IPS-NIHi11 (cell line): ENCODE data around the gene CDC42EP4.
"Not testable (repeated sequence)": the region's sequence is repeated elsewhere in the genome, so short reads cannot be mapped to it uniquely, and the experiment has no call there.

Experiments used
- DNase-seq: peaks from one replicate; pipeline ENCODE4 v3.0.0; 2012; ENCODE audit warnings: mixed read lengths, low spot score

Gene CDC42EP4

DNA sequence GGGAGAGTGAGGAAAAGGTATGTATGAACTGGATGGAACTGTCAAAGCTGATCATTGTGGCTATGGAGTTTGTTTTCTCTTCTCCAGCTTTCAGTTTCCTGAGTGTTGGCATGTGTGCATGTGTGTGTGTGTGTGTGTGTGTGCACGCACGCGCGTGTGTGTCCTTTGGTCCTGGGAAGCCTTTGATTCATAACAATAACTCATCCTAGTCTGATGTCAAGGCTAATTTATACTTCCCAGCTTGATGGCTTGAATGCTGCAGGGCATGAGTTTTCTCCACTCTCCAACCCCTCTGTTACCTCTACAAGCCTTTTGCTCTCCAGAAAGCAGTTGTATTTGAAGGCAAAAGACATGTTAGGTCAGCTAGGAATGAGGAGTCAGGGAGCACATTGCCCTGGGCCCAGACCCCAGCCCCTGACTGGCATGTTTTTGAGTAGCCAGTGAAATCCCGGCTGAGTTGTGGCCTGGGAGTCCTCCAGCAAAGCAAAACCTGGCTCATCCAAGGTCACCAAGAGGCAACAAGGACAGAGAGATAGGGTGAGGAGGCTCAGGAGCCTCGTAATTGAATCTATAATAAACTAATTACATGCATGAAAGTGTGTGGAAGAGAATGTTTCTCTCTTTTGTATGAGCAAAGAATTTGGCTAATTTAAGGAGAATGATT lies 8.9 kb upstream of the CDC42EP4 start:
- DNase-seq: no peak

DNA sequence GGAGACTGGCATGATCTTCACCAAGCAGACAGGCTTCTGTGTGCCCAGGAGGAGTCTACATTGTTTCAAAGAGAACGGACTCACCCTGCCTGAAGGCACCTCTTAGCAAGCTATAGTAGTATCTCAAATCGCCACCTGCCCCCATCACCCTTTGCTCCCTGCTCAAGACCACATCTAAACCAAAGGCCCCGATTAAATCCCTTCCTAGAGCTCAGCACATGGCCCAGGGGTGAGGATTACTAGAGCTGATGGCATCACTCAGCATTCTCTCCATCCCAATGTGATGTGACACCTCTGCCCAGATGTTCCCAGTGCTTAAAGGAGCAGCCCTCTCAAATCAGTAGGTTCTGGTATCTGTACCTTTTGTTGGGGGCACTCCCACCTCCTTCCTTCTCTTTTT lies 8.0 kb upstream of the CDC42EP4 start:
- DNase-seq: no peak

DNA sequence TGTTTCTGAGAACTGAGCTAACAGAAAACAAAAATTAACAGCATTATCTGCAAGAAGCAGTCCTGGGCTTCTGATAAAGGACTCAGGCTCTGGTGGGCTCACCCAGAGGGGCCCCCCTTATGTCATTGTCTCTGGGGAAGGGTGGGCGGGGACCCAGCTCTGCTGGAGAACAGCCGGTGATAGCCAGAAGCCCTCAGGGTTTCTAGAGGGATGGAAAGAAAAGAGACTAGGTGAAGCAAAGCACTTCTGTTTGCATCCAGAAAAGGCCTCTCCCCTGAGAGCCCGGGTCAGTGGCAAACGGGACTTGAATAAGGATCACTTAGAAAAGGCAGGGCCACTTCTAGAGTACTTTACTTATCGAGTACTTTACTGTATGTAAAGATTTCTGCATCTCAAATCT lies 7.0 kb upstream of the CDC42EP4 start:
- no peak for DNase-seq

DNA sequence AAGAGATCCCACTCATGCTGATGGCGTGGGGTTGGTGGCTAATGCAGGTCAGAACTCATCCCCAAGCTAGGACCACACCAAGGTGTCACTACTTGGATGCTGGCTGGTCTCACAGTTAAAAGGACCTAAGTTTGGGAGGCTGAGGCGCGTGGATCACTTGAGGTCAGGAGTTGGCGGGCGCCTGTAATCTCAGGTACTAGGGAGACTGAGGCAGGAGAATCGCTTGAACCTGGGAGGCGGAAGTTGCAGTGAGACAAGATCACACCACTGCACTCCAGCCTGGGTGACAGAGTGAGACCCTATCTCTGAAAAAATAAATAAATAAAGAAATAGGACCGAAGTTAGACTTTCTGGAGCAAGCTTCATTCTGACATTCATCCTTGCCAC lies 6.6 kb upstream of the CDC42EP4 start:
- DNase-seq: no peak

DNA sequence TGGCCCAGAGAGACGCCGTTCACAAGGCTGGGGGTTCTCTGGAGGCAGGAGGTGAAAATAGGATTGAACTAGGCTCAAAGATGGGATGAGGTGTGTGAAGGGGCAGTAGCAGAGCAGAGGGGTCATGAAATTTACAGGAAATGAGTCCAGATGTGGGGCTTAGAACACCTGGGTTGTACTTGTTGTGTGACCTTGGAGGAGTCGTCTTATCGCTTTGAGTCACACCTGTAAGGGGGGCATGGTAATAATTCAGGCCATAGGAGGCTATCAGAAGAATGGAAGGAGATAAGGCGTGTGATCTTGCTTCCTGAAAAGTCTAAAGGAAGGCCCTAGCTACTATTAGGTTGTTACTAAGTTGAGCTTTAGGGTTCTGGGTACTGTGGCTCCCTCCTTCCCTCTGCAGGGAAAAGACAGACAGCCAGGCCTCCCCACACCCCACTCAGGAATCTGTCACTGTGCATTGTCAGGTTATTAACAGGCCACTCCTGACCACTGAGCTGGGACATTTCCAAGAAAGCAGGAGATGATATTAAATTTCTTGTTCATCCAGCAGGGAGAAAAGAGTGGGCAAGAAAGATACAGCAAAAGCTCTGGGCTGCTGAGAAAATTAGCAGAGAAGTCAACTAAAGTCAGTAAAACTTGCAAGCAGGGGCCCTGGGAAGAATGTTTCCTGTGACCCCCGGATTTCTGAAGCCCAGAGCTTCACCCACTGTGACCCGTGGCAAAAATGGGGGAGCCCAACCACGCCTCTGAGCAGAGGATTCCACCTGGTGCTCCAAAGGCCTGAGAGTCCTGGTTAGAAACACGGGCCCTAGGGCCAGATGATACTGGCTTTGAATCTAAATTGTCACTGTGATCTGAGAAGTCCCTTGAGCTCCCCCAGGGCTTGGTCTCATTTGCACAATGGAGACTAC lies 6.0 kb upstream of the CDC42EP4 start:
- DNase-seq: no peak

DNA sequence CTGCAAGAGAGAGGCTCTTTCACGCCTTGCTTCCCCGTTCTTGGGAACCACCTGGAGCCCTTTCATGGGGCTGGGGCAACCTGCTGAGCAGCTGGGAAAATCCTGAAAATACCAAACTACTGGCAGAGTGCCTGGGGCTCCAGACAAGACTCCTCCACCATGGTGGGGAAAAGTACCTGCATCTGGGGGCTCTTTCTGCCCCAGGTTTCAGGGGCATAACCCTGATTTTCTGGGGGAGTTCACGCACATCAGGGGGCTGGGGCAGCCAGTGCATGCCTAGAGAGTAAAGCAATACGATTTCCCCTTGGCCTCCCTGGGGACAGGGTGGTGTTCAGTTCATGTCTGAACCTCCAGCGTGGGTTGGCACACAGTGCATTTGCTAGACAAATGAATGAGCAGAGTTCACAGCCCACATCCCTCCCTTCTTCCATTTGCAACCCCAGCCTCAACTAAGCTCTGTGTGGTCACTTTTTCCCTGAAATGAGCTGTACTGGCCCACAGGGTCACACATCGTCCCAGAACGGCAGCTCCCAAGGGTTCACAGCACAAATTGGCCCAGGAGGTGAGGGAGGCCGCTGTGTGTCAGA lies 5.2 kb upstream of the CDC42EP4 start:
- DNase-seq: no peak

DNA sequence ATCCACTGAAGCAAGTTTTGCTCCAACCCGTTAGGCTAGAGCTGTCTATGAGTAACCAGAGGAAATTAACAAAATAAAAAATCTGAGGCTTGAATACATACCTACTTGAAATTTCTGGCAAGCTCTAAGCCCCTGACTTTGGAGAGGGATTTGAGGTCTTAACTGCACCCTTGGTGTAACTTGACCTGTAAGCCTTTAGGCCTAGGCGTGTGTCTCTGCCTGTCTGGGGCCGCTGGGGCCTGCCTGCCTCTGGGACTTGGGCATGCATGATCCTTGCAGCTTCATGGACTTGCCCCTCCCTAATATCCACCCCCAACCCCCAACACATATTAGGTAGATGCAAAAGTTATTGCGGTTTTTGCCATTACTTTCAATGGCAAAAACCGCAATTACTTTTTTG lies 3.7 kb upstream of the CDC42EP4 start:
- DNase-seq: no peak

DNA sequence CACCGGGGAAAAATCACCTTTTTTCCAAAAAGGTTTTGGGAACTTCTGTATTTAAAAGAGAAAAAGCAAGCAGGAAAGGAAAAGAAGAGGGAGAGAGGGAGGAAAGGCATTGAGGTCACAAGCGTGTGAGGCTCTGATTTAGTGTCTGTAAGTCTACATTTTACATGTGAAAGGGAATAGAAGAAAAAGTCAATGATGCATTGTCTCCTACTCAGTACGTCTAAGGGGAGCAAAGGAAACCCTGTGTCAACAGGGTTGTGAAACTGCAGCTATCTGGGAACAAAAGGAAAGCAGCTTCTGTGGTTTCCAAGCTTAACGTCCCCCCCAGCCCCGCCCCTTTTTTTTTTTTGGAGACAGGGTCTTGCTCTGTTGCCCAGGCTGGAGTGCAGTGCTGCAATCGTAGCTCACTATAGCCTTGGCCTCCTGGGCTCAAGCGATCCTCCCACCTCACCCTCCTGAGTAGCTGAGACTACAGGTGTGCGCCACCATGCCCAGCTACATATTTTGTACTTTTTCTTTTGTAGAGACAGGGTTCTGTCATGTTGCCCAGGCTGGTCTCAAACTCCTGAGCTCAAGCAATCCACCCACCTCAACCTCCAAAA lies 1.8 kb upstream of the CDC42EP4 start:
- no peak for DNase-seq

DNA sequence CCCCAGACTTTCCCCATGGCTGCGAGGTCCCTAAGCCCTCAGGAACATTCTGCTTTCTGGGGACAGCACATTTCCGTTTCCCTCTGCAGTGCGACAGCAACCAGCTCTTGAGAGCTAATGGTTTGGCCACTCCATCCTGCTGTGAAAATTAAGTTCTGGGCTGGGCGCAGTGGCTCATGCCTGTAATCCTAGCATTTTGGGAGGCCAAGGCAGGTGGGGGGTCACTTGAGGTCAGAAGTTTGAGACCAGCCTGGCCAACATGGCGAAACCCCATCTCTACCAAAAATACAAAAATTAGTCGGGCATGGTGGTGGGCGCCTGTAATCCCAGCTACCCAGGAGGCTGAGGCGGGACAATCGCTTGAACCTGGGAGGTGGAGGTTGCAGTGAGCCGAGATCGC lies 1.1 kb upstream of the CDC42EP4 start:
- not testable (repeated sequence) for DNase-seq

DNA sequence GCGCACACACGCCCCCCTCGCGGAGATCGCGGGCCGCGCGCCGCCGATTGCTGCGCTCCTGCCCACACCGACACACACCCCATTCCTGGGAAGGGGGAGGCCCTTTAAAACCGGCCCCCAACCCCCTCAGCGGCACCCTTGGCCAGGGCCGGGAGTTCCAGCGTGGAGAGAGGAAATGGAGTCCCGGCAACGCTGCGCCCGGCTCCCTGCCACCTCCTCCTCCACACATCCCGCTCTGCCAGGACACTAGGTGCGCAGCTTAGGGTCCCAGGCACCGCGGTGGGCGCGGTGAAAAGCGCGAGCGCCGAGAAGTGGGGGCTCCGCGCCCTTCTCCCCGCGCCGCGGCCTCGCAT lies 397 bp downstream of the CDC42EP4 start:
- DNase-seq: no peak

DNA sequence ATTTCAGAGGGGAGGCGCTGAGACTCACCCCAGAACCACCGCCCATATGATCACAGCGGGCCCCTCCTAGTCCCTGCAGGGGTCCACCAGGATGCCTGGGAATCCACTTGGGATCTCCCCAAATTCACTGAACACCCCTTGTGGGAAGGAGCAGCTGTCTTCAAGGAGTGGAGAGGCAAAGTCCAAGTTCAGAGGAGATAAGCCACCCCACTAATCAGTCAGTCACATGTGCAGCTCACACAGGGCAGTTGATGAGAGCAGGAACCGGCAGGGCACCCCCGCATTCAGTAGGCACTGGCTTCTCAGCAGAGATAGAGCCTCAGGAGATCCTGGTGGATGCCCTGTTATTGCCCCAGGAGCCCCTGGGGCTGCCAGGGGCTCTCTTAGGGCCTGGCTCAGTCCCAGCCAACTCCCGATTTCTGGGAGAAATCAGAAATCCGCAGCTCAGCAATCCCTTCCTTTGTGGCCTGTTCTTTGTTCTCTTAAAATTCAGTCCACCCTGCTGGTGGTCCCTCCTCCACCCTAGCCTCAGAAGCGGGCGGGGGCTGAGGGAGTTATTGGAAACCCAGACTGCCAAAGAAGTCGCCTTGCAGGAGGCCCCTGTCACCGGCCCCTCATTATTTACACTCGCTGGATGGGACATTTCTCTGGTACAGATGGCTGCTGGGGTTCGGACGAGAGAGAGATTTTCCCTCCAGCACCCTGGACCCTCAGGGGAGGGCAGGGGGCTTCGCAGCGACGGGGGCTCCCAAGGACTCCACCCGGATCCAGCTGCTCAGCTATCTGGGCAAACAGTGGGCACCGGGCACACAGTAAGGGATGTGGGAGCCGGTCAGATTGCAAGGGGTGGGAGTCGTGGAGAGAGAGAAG lies 1.8 kb downstream of the CDC42EP4 start:
- DNase-seq: no peak

DNA sequence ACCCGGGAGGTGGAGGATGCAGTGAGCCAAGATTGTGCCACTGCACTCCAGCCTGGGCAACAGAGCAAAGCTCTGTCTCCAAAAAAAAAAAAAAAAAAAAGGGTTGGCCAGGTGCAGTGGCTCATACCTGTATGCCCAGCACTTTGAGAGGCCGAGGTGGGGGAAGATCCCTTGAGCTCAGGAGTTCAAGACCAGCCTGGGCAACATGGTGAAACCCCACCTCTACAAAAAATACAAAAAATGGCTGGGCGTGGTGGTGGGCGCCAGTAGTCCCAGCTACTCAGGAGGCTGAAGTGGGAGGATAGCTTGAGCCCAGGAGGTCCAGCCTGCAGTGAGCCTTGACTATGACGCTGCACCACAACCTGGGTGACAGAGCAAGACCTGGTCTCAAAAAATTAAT lies 2.8 kb downstream of the CDC42EP4 start:
- DNase-seq: not testable (repeated sequence)

DNA sequence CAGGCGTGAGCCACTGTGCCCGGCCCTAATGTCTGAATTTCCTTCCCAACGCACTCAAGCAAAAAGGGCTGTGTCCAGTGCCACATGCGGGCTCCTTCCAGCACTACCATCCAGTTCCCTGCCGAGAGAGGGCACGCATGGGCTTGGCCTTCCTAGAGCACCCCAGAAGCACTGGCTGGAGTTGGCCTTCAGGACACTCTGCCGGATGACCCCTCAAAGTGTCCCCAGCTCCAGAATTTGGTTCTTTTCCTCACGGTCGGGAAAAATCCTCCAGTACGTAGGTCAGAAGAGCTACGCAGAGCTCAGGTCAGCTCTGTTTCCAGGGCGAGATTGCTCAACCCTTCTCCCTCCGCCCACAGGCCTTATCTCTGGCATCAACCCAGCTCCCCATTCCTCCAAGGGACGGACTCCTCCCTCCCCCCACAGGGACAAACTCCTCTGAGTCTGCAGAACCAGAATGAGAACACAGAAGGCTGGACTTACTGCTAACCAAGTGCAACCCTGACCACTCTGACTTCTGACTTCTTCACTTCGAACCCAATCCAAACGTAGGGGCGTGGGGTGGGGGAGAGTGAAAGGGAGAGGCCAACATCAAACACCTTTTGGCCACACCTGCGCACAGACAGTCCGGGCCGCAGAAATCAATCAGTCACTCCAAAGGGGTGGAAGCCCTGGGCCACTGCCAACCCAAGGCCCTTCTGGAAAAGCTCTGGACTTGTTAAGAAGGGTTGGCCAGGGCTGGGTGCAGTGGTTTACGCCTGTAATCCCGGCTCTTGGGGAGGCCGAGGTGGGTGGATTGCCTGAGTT lies 3.6 kb downstream of the CDC42EP4 start:
- DNase-seq: no peak

DNA sequence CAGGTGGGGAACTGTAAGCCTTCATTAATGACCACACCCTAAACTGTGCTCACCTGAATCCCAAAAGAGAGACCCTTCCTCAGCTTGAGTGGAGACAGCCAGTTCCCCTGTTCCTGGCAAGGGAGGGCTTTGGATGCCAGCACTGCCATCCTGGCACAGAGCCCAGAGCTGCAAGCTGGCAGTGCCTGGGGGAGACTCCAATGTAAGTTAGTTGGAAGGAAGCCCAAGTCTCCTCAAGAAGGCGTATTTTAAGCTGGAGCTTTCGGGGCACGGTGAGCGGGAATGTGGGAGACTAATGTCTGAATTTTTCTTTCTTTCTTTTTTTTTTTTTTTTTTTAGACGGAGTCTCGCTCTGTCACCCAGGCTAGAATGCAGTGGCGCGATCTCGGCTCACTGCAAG lies 4.7 kb downstream of the CDC42EP4 start:
- DNase-seq: no peak

DNA sequence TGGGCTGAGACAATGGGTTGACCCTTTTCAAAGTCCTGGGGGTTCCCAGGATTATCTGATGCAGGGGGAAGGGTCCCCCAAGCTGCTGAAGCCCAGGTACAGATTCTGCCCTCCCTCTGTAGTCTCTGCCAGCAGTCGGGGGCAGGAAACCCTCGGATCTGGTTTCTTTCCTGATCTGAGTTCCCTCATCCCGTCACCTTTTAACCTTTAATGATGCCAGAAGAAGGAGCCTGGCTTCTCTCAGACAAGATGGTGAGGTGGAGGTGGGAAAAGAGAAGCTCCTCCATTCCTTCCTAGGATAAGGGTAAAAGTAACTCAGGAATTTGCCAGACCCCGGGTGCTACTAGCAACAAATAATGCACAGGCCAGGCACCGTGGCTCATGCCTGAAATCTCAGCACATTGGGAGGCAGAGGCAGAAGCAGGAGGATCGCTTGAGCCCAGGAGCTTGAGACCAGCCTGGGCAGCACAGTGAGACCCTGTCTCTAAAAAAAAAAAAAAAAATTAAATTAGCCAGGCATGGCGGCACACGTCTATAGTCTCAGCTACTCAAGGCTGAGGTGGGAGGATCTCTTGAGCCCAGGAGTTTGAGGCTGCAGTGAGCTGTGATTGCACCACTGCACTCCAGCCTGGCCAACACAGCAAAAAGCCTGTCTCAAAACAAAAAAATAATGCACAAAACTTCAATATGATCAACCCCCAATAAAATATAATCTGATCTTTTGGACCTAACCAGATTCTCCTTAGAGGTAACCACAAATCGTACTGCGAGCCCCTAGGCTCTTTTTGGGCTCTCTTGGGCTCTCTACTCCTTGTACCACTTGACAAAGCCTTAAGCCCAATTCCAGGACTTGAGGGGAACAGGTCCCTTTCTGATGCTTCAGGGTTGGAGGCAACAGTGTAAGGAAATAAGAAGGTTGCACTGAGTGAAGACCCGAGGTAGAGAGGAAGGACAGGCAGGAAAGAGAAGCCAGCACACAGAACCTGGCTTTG lies 5.7 kb downstream of the CDC42EP4 start:
- no peak for DNase-seq

DNA sequence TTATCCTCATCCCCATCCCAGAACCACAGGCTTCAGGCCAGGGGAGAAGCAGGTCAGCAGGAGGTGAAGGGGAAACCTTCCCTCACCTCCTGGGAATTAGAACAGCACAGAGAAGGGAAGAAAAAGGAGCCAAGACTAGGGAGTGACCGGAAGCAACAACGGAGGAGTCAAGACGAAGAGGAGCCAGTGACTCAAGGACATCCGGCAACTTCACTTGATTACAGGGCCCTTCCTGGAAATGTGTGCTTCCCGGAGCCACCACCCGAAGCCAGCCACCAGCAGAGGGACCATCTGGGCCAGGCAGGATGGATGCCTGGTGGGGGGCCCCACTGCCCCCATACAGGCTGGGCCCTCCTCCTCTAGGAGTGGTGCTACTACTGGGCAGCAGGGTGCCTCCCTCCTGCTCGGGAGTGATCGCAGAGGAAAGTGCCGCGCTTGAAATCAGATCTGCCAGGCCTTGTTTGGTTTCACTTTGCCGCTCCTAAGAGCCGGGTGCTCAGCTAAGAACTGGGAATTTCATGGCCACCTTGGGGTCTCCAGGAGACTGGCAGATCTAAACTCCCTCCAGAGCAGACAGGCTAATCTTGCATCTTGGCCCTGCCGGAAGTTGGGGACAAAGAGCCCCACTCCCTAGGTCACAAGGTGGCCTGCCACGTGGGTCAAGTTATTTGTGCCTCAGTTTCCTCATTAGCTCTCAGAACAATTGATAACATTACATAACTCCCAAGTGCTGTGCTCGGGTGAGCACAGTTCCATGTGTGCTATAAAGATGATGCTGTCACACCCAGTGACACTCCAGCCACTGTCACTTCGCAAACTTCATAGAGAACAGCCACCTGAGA lies 6.6 kb downstream of the CDC42EP4 start:
- DNase-seq: no peak

DNA sequence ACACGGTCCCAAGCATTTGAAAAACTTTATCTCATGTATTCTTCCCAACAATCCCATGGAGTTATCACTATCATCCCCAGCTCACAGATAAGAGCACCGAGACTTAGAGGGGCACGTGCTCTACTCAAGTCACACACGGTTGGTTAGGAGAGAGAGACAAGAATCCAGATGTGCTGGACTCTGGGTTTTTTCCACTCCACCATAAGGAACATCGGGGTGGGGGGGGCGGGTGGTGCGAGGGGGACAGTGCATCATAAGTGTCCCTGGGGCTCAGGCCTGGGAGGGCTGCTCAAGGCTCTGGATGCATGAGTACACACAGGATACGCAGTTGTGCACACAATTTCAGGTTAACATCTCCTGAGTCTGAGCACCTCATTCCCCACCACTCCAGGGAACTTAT lies 7.4 kb downstream of the CDC42EP4 start:
- no peak for DNase-seq

DNA sequence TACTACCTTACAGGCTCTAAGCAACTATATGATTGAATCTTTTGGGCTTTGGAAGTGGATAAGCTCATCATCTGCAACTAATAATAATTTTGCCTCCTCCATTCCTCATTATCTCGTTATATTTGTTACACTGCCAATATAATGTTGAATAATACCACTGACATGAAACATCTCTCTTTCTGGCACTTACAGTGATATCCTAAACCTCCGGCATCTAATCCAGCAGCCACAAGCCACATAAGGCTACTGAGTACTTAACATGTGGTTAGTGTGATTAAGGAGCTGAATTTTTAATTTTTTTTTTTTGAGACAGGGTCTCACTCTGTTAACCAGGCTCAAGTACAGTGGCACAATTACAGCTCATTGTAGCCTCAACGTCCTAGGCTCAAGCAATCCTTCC lies 9.6 kb downstream of the CDC42EP4 start:
- no peak for DNase-seq

DNA sequence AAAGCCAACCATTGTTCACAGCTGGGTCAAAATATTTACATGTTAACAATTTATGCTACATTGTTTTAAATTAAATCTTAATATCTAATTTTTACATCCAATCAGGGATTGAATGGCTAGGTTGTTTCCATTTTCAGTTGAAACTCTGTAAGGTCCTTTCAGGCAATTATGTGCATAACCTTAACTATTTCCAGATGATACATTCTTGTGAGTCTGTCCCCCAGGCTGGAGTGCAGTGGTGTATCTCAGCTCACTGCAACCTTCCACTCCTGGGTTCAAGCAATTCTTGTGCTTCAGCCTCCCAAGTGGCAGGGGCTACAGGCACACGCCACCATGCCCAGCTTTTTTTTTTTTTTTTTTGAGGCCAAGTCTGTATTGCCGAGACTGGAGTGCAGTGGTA lies 10.4 kb downstream of the CDC42EP4 start:
- no peak for DNase-seq
